HG03025 (cell line): Measurements from ENCODE around the gene MIOX.

Experiments used
- ATAC-seq: cut with Tn5 transposase; IDR thresholded peaks from one replicate; pipeline ENCODE4 v1.9.1; 2021; ENCODE audit warnings: mild to moderate bottlenecking, moderate library complexity; ENCODE audit not compliant: unreplicated experiment, low FRiP score

The MIOX gene

GRCh38 chr22:50454556-50455075, 32.0 kb upstream of the MIOX start:
- no peak for ATAC-seq

- ATAC-seq, result no peak
Observed at GRCh38 chr22:50455201-50455600, 31.5 kb upstream of the MIOX start.

- no peak for ATAC-seq
Observed at GRCh38 chr22:50456026-50456425, 30.6 kb upstream of the MIOX start.

GRCh38 chr22:50456466-50457234, 30.0 kb upstream of the MIOX start:
- ATAC-seq, result no peak

- ATAC-seq, result no peak
Observed at GRCh38 chr22:50459016-50459415, 27.6 kb upstream of the MIOX start.

- ATAC-seq, result no peak
Observed at GRCh38 chr22:50459496-50460140, 27.0 kb upstream of the MIOX start.

GRCh38 chr22:50460938-50461337, 25.7 kb upstream of the MIOX start:
- no peak for ATAC-seq

- no peak for ATAC-seq
Observed at GRCh38 chr22:50461536-50461935, 25.1 kb upstream of the MIOX start.

- ATAC-seq, result no peak
Observed at GRCh38 chr22:50461979-50462540, 24.6 kb upstream of the MIOX start.

- no peak for ATAC-seq
Observed at GRCh38 chr22:50463188-50463900, 23.3 kb upstream of the MIOX start.

- no peak for ATAC-seq
Observed at GRCh38 chr22:50464451-50464850, 22.2 kb upstream of the MIOX start.

- no peak for ATAC-seq
Observed at GRCh38 chr22:50465066-50465930, 21.4 kb upstream of the MIOX start.

- ATAC-seq, result no peak
Observed at GRCh38 chr22:50467341-50467740, 19.3 kb upstream of the MIOX start.

- no peak for ATAC-seq
Observed at GRCh38 chr22:50467773-50468440, 18.8 kb upstream of the MIOX start.

- no peak for ATAC-seq
Observed at GRCh38 chr22:50468626-50469025, 18.0 kb upstream of the MIOX start.

GRCh38 chr22:50469377-50470305, 17.0 kb upstream of the MIOX start:
- ATAC-seq, result no peak

- ATAC-seq, result no peak
Observed at GRCh38 chr22:50470491-50470890, 16.2 kb upstream of the MIOX start.

- ATAC-seq, result no peak
Observed at GRCh38 chr22:50471197-50471847, 15.3 kb upstream of the MIOX start.
